ENCODE measurements around the gene DGKI.

DGKI gene

DNA sequence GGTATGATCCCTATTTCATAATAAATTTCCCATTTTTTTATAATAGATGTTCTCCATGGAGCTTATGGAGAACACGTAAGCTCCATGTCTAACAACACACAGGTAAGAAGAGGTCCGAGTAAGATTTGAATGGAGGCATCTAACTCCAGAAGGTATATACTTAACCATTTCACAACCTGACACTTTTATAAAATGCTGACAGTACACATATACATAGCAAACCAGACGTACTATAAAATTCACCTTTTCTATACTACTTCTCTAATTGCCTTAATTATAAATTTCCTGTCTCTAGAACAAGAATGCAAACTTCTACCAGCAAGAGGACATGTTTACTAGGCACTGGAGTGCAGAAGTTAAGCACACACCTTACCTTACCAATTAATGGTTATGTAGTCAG is 151.3 kb downstream of the DGKI start:
- in situ Hi-C loops (cut with MboI; ENCODE audit: low sequenced_read_pairs) = no loop called here

DNA sequence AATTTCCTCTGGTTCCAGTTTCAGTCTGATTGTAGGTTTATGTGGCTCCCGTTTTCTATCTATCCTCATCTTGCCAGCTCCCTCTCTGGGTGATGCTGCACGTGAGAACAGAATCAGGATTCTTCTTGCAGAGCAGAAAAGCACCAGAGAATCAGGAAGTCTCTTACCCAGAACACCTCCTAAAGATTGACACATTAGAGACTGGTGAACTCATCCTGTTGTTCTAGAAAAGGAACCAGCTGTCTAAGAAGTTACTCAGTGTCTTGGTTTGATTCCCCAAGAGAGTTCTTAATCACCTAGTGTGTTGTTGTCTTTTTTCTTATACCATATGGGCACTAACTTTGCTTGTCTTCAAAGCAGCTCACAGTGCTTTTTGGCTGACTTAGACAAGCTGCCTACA is 152.4 kb downstream of the DGKI start:
- in situ Hi-C loops (cut with MboI; ENCODE audit: low sequenced_read_pairs) = no loop called here

DNA sequence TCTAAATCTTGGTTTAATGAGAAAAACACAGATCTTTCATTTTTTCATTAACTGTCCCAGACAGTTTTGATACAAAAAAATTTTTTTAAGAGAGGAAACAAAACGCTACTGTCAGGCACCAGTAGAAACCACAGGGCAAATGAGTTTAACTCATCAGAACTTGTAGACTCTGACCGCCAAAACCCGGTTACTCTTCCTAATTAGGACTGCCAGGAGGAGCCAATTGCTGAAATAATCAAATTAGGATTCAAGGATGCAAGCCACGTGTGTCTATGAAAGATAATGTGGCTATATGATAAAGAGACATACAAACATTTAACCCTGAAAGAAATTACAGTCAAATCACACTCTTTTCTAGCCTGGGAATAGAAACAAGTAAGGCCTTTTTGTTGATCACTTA is 154.4 kb downstream of the DGKI start:
- in situ Hi-C loops (cut with MboI; ENCODE audit: low sequenced_read_pairs) = no loop called here

DNA sequence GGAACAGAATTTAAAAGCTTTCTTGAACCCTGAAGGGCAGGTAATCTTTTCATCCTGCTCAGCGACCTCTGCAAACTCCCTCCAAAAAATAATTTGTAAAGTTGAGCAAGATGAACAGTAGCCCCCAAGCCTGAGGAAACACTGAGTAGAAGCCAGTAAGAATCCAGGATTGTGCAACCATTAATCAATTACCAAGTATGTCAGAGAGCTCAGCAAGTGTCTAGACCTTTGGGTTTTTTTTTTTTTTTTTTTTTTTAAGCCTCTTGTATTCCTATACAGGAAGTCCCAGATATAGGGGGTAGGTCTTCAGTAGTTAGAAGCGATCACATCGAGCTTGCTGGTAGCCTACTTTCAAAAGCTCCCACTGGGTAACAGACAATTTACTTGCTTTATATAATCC is 155.2 kb downstream of the DGKI start:
- in situ Hi-C loops (cut with MboI; ENCODE audit: low sequenced_read_pairs) = no loop called here

DNA sequence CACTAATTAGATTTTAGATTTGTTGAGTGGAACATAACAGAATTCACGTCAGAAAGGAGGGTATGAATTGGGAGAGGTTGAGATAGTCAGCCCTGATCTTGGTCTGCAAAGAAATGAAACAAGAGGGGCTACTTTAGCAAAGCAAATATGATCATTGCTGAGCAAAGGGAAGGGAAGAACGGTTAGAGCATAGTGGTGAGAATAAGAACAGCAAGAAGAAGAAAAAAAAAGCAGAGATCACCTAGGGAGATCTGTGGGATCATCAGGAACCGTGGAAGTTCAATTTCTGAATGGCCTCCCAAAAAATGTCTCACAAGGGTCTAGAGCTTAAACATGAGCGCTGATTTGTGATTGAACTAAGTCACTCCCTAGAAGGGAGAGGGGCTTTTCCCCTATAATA is 156.1 kb downstream of the DGKI start:
- in situ Hi-C loops (cut with MboI; ENCODE audit: low sequenced_read_pairs) = no loop called here

DNA sequence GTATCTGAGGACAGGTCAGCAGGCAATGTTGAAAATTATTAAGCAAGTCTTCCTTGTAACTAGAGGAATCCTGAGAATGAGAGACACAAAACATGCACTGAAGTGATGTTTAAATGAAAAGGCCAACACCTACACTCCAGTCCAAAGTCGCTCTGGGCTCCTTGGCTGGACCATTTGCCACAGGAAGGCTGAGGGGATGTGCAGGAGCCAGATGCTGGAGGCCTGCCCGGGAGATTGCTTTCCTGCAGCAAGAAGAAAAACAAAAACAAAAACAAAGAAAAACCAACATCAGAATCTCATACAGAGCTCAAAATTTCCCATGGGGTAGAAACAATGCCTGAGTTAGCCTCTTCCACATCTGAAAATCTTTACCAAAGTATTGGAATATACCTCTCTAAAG is 157.0 kb downstream of the DGKI start:
- in situ Hi-C loops (cut with MboI; ENCODE audit: low sequenced_read_pairs) = no loop called here

DNA sequence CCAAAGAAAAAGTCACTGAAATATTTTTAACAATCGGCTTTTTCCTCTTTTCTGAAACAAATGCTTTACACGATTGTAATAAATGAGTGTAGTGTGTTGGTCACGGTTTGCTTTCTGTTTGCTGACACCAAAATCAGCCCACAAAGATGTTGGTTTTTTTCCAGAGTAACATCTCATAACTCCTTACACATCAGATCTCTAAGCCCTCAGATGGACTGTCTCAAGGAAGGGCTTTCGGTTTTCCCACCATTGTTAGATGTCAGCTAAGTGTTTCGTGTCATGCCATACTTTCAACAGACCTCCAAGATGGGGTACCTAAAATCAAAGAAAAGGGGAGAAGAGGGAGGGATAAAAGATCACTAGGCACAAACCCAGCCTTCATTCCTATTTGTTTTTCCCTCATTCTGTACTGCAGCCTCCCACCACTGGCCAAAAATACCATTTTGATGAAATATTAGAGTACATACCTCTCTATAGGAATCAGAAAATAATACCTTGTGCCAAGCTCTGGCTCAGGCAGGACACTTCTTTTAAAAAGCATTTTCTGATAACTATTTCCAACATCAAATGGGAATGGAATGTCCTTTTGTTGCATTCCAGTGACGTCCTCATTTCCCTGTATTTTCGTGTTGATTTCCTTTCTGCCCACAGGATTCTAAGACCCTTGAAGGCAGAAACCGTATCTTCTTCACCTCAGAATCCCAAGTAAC is 159.1 kb downstream of the DGKI start:
- in situ Hi-C loops (cut with MboI; ENCODE audit: low sequenced_read_pairs) = no loop called here

DNA sequence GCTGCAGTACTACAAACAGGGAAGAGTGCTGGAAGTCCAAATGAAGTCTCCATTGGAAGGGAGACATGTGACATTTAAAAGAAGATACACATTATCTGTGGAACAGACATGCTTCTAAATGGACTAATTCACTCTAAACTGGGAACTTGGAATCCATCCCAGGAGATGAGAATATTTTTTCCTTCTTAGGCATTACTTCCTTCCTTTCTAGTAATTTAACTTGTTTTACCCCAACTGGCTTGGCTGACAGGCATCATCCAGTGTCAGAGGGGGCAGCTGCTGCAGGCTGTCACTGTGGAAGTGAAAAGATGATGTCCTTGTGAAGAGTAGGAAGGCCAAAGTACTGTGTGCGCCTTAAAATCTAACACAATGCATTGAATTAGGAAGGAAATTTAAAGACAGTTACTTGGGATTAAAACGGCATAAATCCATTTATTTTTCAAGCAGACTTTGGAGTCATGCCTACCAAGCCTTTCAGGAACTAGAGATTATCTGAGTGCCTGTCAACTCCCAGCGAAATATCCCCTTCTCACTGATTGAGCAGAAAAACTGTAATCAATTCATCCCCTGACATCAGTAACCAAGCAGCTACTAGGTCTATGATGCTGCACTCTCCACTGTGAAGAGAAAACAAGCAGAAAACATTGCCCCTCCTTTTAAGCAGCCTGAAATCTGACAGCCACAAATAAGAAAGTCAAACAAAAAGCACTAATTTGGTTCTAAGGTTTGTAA is 161.2 kb downstream of the DGKI start:
- in situ Hi-C loops (cut with MboI; ENCODE audit: low sequenced_read_pairs) = no loop called here

DNA sequence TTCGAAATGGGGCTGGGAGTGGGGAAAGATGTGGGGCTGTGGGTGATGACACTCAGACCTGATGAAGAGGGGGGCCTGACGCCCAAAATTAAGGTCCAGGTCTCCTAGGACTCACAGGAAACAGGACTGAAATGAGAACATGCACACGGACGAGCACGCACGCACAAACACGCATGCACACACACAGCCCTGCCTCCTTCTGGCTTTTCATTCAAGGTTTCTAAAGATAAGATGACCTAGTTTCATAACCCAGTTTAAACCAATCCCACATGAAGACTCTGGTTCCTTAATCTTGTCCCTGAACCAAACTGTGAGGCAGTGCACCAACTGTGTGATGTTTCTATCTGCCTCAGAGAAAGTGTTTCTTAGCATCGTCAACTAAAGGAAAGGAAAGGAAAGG is 162.0 kb downstream of the DGKI start:
- in situ Hi-C loops (cut with MboI; ENCODE audit: low sequenced_read_pairs) = no loop called here

DNA sequence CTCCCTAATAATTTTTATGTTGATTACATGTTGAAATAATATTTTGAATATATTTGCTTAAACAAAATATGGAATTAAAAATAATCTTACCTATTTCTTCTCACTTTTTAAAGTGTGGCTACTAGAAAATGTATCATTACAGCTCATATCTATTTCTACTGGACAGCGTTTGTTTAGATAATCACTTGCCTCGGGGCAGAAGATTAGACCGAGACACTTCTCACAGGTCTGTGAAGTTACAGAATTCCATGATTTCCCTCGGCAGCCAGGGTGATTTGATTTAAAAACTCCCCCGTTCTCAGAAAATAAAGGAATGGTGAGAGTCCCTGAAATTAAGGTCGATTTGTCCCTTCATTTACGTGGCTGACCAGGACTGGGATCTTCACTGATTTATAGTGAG is 162.5 kb downstream of the DGKI start:
- in situ Hi-C loops (cut with MboI; ENCODE audit: low sequenced_read_pairs) = no loop called here

DNA sequence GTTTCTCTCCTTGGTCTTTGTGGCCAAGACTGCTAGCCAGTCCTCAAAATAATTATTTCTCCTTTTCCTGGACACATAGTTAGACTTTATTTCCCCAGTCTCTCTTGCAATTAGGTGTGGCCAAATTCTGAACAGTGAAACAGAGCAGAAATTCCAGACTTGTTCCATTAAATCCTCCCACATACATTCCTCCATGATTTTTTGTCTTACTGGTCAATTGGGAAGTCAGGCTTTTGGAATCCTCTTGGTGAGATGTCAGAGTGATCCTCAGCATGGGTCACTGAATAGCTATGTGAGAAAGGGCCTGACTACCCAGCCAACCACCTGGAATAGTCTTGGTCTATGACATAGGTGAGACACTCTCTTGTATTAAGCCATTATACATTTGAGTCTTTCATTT is 164.2 kb downstream of the DGKI start:
- in situ Hi-C loops (cut with MboI; ENCODE audit: low sequenced_read_pairs) = no loop called here

DNA sequence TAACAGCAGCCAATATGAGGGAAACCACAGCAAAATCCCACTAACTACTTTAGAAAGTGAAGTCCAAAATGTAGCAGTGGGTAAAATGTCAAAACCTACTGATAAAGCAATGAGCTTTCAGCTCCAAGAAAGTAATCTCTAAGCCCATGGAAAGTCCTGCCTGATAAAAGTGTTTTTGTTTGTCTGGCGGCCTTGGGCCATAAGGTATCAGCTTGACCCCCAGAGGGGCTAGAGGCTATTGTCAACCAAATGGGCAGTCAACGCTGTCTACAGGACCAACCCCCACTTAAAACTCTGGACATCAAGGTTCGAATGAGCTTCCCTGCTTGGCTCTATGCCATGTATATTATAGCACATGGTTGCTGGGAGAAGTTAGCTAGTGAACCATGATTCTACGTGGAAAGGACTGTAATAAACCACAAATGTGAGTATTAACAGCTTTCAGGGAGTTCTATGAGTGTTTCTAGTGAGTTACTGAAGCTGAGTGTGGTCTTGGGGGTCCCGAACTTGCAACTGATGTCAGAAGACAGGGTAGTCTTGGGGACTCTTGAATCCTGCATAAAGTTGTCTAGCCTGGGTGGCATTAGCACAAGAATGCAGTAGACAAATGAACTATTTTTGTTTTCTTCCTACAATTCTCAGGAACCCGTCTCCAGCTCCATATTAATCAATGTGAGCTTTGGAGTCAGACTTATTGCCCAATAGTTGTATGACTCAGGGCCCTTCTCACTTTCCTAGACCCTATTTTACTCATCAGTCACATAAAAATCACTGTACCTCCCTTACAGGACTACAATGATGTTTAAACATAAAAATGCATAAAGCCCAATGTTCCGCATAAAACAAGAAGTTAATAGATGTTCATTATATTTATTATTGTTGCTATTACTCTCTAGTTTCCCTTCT is 164.9 kb downstream of the DGKI start:
- in situ Hi-C loops (cut with MboI; ENCODE audit: low sequenced_read_pairs) = no loop called here

DNA sequence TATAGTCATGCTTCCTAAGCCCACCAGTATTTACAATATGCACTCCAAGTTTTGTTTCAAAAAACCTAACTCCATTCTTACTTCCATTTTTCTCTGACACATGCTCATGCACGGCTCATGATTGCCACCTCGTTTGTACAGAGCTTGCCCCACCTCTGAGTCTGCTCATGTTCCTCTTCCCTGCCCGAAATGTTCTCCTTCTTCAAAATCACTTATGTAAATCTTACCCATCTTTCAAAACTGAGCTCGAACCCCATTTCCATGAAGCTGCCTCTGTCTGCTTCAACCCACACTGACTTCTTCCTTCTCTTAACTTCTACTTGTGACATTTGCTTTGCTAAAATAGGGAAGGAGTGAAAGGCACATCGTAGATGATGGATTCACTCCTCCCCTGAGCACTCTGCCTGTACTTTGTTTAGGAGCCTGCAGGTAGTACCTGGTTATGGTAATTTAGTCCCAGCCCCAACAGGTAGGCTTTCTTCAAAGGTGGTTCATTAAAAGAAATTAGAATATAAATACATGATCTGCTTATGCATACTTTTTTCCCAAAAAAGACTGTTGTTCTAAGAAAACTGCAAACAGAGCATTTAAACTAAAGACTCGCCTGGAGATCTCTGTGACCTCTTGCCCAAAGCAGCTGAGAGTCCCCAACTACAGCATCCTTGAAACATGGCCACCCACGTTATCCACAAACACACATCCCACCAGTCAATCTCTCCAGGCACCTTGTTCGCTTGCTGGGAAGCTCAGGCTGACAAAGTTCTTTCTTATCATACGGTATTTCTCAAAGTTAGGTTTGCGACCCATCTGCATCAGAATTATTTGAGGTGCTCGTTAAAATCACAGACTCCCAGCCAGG is 172.0 kb downstream of the DGKI start:
- in situ Hi-C loops (cut with MboI; ENCODE audit: low sequenced_read_pairs) = loop anchor here (25.0 kb wide), 1 partner anchor 213 kb away; no protein-coding TSS in a partner anchor

DNA sequence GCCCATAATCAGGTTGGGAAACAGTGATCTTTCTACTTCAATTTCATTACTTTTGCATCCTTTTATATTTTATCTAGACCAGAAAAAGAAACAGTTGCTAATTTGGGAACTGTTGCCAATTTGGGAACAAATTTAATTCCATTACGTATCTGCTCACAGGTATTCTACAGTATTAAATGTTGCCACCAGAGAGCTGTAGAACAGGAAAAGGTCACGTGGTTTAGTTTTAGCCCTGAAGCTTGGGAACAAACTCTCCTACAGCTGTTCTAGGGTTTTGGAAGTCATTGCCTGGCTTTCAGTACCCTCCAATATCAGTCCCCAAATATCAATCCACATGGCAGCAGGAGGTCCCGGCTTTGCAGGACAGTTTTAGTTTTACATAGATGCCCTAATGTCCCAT is 172.7 kb downstream of the DGKI start:
- in situ Hi-C loops (cut with MboI; ENCODE audit: low sequenced_read_pairs) = loop anchor here (25.0 kb wide), 1 partner anchor 213 kb away; no protein-coding TSS in a partner anchor

DNA sequence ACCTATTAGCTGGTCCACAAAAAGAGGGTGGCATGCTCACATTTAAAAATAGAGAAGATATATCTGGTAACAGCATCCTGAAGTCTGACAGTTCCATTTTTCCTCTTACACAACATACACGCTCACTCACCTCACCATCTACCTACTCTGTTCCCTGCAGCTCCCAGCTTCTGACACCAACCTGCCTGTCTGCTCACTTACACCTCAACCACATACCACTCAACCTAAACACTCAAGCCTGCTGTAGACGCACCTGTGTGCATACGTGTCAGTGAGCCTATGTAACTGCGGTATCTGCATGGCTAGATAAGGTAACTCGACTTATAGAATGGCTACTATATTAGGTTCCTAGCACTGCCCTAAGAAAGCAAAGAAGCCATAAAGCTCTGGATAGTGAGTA is 174.9 kb downstream of the DGKI start:
- in situ Hi-C loops (cut with MboI; ENCODE audit: low sequenced_read_pairs) = loop anchor here (25.0 kb wide), 1 partner anchor 215 kb away; no protein-coding TSS in a partner anchor

DNA sequence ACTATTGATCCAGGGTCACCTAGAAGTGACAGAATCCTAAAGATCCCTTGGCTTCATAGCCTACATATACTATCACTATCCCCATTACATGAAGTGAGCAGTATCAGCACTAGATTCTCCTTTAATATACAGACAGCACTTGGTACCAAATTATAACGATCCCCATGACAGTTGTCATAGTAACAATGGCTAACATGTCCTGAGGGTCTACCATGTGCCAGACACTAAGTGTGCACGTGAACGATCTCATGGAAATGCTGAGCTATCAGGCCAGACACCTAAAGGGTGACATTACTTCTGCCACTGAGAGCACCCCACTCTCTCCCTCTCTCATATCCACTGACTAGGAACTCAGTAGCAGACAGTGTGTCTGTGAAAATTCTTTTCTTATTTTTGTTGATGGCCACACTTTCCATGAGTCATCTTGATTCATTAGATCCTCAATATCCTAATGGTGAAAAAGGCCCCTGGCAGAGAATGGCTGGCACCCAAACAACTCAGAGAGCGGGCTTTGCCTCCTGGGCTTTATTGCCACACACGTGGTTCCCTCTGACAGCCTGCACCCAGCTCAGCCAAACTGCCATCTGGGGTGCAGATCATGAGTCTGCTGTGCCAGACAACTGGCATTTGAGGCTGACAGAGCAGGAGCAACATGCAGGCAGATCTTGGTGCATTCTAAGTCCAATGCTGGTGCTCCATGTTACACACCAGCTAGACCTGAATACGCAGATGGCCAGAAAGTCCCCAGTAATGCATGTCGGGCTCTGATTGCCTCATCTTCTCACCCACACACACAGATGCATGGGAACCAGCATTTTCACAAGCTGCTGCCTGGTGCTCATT is 176.3 kb downstream of the DGKI start:
- in situ Hi-C loops (cut with MboI; ENCODE audit: low sequenced_read_pairs) = loop anchor here (25.0 kb wide), 1 partner anchor 217 kb away; no protein-coding TSS in a partner anchor

DNA sequence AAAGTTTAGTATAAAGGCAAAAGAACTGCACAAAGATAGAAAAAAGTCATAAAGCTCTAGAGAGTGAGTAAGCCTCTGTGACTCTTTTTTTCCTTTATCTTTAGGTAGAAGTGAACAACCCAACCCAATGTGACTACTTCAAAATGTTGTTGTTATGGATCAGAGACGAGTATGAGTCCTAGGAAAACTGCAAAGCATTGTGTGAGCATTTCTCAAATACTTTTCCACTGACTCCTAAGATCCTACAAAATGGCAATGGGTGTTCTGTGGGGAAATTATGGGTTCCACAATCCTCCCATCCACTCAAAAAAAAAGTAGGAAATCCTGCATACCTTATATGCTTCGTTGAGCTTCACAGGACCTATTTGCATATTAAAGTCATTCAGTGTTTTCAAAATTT is 177.1 kb downstream of the DGKI start:
- in situ Hi-C loops (cut with MboI; ENCODE audit: low sequenced_read_pairs) = loop anchor here (25.0 kb wide), 1 partner anchor 218 kb away; no protein-coding TSS in a partner anchor

DNA sequence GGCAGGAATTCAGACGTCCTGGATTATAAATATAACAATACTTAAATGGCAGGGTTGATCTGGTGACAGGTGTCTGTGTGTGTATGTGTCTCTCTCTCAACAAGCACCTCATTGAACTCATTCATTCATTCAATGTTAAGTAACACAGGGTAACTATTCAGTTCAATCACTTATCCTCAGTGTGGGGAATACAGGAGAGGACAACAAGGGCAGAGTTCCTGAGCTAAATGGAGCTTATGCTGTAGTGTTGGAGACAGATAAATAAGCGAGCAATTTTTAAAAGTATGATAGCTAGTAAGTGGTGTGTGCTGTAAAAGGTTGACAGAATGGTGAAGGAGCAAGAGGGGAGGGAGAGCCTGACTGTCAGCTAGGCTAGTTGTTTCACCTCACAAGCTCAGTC is 178.4 kb downstream of the DGKI start:
- in situ Hi-C loops (cut with MboI; ENCODE audit: low sequenced_read_pairs) = loop anchor here (25.0 kb wide), 1 partner anchor 219 kb away; no protein-coding TSS in a partner anchor

DNA sequence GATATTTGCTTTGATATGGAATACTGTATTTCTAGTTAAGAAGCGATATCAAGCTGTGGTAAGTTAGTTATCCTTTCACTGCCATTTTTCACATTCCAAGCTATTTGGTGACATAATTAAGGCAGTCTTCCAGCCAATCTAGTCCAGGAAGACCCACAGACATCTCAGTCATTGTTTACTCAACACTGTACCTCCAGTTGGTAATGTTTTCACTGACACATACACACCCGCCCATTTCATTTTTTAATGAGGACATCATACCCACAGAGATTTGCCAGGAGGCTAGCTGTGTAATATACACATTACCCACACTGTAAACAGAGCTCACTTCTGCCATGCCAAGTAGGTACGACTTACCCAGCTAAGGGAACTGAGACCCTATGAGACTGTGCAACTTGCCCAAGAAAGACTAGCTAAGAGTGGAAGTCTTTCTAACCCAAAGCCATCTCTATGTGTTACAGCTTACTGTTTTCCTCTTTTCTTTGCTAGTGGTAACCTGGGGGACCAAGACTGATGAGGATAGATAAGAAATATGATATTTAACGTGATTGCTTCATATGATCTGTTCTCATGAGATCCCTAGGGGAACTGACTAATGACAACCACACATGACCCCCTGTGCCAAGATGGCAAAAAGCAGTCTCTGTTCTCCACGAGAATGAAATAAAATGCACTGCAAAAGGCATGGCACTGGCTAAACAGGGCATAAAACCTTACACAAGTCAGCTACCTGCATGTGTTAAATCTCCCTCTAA is 179.0 kb downstream of the DGKI start:
- in situ Hi-C loops (cut with MboI; ENCODE audit: low sequenced_read_pairs) = loop anchor here (25.0 kb wide), 1 partner anchor 219 kb away; no protein-coding TSS in a partner anchor

Data from HL-60/S4 treated with phorbol 12-myristate 13-acetate at 8.2 ng/mL for 4 days and 3 days (cell line).